Right cardiac atrium (tissue), 5 donors: ENCODE measurements around the gene SERBP1. TPM values are rescaled to one million over a fixed set of nuclear protein-coding genes. Genes with fewer than 3 reads are reported as not detected.

Source experiments
- ATAC-seq, 2 donors: fragments of 200-7000 bp; cut with Tn5 transposase; one replicate each; pipeline versions ENCODE4 v1.8.0 to v1.9.1; 2020; ENCODE audit warnings: moderate library complexity in 2 of 2, mild to moderate bottlenecking in 1 of 2
- DNase-seq, 3 donors: peaks; one replicate each; pipeline ENCODE4 v3.0.0-alpha.2; 2020
- H3K27ac ChIP-seq: one replicate; pipeline ENCODE4 v1.5.1; 2013; ENCODE audit warnings: mild to moderate bottlenecking, low read length, control low read depth, moderate library complexity
- H3K27me3 ChIP-seq: one replicate; pipeline ENCODE4 v1.6.1; 2013; ENCODE audit not compliant: control insufficient read depth, insufficient read depth
- H3K4me1 ChIP-seq: one replicate; pipeline ENCODE4 v1.6.1; 2013; ENCODE audit warnings: low read length; ENCODE audit not compliant: control insufficient read depth, insufficient read depth
- H3K4me3 ChIP-seq: one replicate; pipeline ENCODE4 v1.5.1; 2013; ENCODE audit warnings: low read length, control low read depth
- H3K9me3 ChIP-seq: one replicate; pipeline ENCODE4 v1.6.1; 2013; ENCODE audit warnings: low read length; ENCODE audit not compliant: control insufficient read depth
- WGBS: extraction: QIAGEN DNeasy Blood & Tissue Kit; methylation state at CpG from one replicate; pipeline ENCODE4 v1.1.7; 2013; 5-methylcytosine and 5-hydroxymethylcytosine counted together
- intact Hi-C, 4 donors: fragments of 100-400 bp; cut with DNase I; formaldehyde crosslinking; loops; one replicate each; pipeline versions ENCODE4 v1.11.0 to v1.14.0; 2022 to 2023
- polyA plus RNA-seq: library from polyadenylated mRNA; stranded (reverse); fragments of 200-250 nt; gene quantifications from one replicate; pipeline ENCODE4 v1.2.3, GENCODE V29; 2013
- total RNA-seq, 4 donors: library from RNA; stranded (reverse); fragmentation: NEBNext Ultra II Directional; extraction: Animal tissue kit (Norgen Biotek cat#: 25700); gene quantifications; one replicate each; pipeline ENCODE4 v1.2.1, GENCODE V29; 2021
- donor health status: healthy with polysubstance abuse.
- donor health status: DM: no; HTN: yes; CAD: no.
- donor health status: DM: no; HTN: no; CAD: no.
- donor health status: DM: no; HTN: yes; CAD: no; lungs with severe emphysema.
- donor health status: DM: yes; HTN: yes; CAD: no.

SERBP1 gene
- total and polyA plus RNA-seq, 5 donors: 77.0 to 122 (median 109) TPM

- intact Hi-C loops: no loop called here
- Histone ChIP-seq H3K4me1 (no peaks in the 10 kb centered on the region), H3K4me3 (no peak overlapping the region), H3K27ac (no peak overlapping the region), H3K9me3 (no peaks in the 10 kb centered on the region), H3K27me3 (no peaks in the 10 kb centered on the region)
- no peak for DNase-seq
- no peak for ATAC-seq
- 80% methylated on average over 3 of the region's 3 CpGs for WGBS
Observed at GRCh38 chr1:67440339-67440738, 10.1 kb upstream of the SERBP1 start.

- no peak overlapping the region for H3K27ac ChIP-seq
- WGBS: 93% methylated on average over 6 of the region's 6 CpGs
- DNase-seq (no peak), ATAC-seq (no peak)
- no peak overlapping the region for H3K4me3 ChIP-seq
- H3K9me3 ChIP-seq: no peaks in the 10 kb centered on the region
- H3K27me3 ChIP-seq: no peaks in the 10 kb centered on the region
- intact Hi-C loops: no loop called here
- no peaks in the 10 kb centered on the region for H3K4me1 ChIP-seq
Observed at GRCh38 chr1:67439277-67440029, 9.3 kb upstream of the SERBP1 start.

GRCh38 chr1:67437961-67438360 is 7.8 kb upstream of the SERBP1 start:
- Histone ChIP-seq H3K27me3 (no peaks in the 10 kb centered on the region), H3K4me1 (no peaks in the 10 kb centered on the region), H3K9me3 (no peaks in the 10 kb centered on the region), H3K4me3 (no peak overlapping the region), H3K27ac (no peak overlapping the region)
- WGBS: 65% methylated on average over 2 of the region's 2 CpGs
- DNase-seq: no peak
- intact Hi-C loops: no loop called here
- no peak for ATAC-seq

- H3K4me1 ChIP-seq: no peaks in the 10 kb centered on the region
- H3K4me3 ChIP-seq: no peak overlapping the region
- ATAC-seq (no peak), DNase-seq (no peak)
- WGBS: 94% methylated on average over 4 of the region's 4 CpGs
- H3K9me3 ChIP-seq: no peaks in the 10 kb centered on the region
- intact Hi-C loops: no loop called here
- no peak overlapping the region for H3K27ac ChIP-seq
- no peaks in the 10 kb centered on the region for H3K27me3 ChIP-seq
Observed at GRCh38 chr1:67436511-67437055, 6.4 kb upstream of the SERBP1 start.

GRCh38 chr1:67434491-67434890 is 4.3 kb upstream of the SERBP1 start:
- Histone ChIP-seq H3K9me3 (no peaks in the 10 kb centered on the region), H3K4me1 (no peaks in the 10 kb centered on the region), H3K27me3 (no peaks in the 10 kb centered on the region), H3K4me3 (no peak overlapping the region), H3K27ac (no peak overlapping the region)
- DNase-seq (no peak), ATAC-seq (no peak)
- intact Hi-C loops: no loop called here
- WGBS: 54% methylated on average over 2 of the region's 2 CpGs

GRCh38 chr1:67433837-67434236 is 3.6 kb upstream of the SERBP1 start:
- intact Hi-C loops: no loop called here
- DNase-seq: no peak
- Histone ChIP-seq H3K9me3 (no peaks in the 10 kb centered on the region), H3K27ac (no peak overlapping the region), H3K4me3 (no peak overlapping the region), H3K4me1 (no peaks in the 10 kb centered on the region), H3K27me3 (no peaks in the 10 kb centered on the region)
- ATAC-seq: no peak
- WGBS: 52% methylated on average over 2 of the region's 2 CpGs

GRCh38 chr1:67432745-67433144 is 2.5 kb upstream of the SERBP1 start:
- ATAC-seq (no peak), DNase-seq (no peak)
- intact Hi-C loops: no loop called here
- Histone ChIP-seq H3K27me3 (no peaks in the 10 kb centered on the region), H3K4me3 (no peak overlapping the region), H3K9me3 (no peaks in the 10 kb centered on the region), H3K4me1 (no peaks in the 10 kb centered on the region), H3K27ac (no peak overlapping the region)
- WGBS: 71% methylated on average over 1 of the region's 1 CpG

- intact Hi-C loops: no loop called here
- no peaks in the 10 kb centered on the region for H3K9me3 ChIP-seq
- no peak overlapping the region for H3K27ac ChIP-seq
- DNase-seq (no peak), ATAC-seq (no peak)
- no peak overlapping the region for H3K4me3 ChIP-seq
- 57% methylated on average over 8 of the region's 8 CpGs for WGBS
- H3K27me3 ChIP-seq: no peaks in the 10 kb centered on the region
- no peaks in the 10 kb centered on the region for H3K4me1 ChIP-seq
Observed at GRCh38 chr1:67431869-67432578, 1.8 kb upstream of the SERBP1 start.

- Histone ChIP-seq H3K9me3 (no peaks in the 10 kb centered on the region), H3K27ac (peak overlapping the region; percentile 88), H3K4me1 (no peaks in the 10 kb centered on the region), H3K27me3 (no peaks in the 10 kb centered on the region), H3K4me3 (peak overlapping the region; percentile 58)
- 21% methylated on average over 12 of the region's 12 CpGs for WGBS
- DNase-seq (no peak), ATAC-seq (no peak)
- intact Hi-C loops: no loop called here
Observed at GRCh38 chr1:67431156-67431765, 1.1 kb upstream of the SERBP1 start.

- intact Hi-C loops: loop anchor here in 1 of 4 donors (5.0 kb wide), 1 partner anchor 253 kb away; no protein-coding TSS in a partner anchor
- DNase-seq (peak; percentile 36 to 67 (median 67)), ATAC-seq (peak; percentile 30 to 42)
- Histone ChIP-seq H3K4me3 (peak overlapping the region; percentile 58), H3K9me3 (no peaks in the 10 kb centered on the region), H3K27ac (peak overlapping the region; percentile 4), H3K4me1 (no peaks in the 10 kb centered on the region), H3K27me3 (no peaks in the 10 kb centered on the region)
- under 1% methylated on average over 69 of the region's 69 CpGs for WGBS
Observed at GRCh38 chr1:67429528-67430357, 459 bp downstream of the SERBP1 start.
